DND-41 (cell line): ENCODE measurements around the gene KCNAB3.

ENCODE experiments used
- CTCF ChIP-seq: IDR thresholded peaks from 2 replicates; pipeline ENCODE4 v1.5.1; 2012; ENCODE audit warnings: borderline replicate concordance, low read length, moderate library complexity, mild to moderate bottlenecking; ENCODE audit not compliant: poor library complexity, severe bottlenecking; ENCODE audit errors: extremely low read depth
- EZH2 ChIP-seq: IDR thresholded peaks from 3 replicates; pipeline ENCODE4 v1.6.1; 2012; ENCODE audit warnings: borderline replicate concordance, low read depth, mild to moderate bottlenecking, moderate library complexity, low read length, inconsistent platforms; ENCODE audit not compliant: severe bottlenecking

GRCh38 chr17:7911116-7911515 lies 18.5 kb downstream of the KCNAB3 start:
- TF ChIP-seq CTCF (no peak), EZH2 (no peak)
